Stimulated activated CD4-positive, alpha-beta T cell treated with anti-CD3 and anti-CD28 coated beads, Interleukin-1b, Interleukin-23, amount 100 ng/mL, for 24 hours (primary cell): ENCODE data around the gene GBP6.
"Not testable (repeated sequence)": the region's sequence is repeated elsewhere in the genome, so short reads cannot be mapped to it uniquely, and the experiment has no call there.

Experiments used
- DNase-seq, 4 experiments: peaks; one replicate each; pipeline ENCODE4 v3.0.0-alpha.2; 2020; ENCODE audit warnings: low read depth in 4 of 4, low spot score in 1 of 4

The GBP6 gene

DNA sequence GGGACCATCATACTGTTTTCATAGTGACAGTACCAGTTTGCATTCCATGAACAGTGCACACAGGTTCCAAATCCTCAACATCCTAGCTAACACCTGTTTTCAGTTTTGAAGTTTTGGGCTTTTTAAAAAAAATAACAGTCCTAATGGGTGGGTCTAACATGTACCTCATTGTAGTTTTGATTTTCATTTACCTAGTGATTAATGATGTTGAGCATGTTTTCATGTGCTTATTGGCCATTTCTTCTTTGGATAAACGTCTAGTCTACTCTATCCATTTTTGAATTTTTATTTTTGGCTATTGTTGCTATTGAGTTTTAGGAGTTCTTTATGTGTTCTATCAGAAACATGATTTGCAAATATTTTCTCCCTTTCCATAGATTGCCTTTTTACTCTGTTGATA, 3.4 kb downstream of the GBP6 start:
- no peak for DNase-seq

DNA sequence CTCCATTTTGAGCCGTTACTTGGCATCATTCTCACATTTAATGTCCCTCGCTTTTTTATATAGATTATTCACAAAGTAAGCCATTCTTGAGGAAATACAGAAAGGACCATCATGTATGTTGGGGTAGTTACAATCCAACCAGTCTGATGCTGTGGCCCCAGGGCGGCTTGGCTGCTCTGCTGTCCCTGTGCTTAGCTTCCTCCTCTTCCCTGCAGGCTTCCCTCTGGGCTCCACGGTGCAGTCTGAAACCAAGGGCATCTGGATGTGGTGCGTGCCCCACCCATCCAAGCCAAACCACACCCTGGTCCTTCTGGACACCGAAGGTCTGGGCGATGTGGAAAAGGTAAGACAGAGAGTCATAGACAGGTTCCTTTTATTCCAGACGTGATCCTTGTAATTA, 5.5 kb downstream of the GBP6 start:
- DNase-seq, result no peak

DNA sequence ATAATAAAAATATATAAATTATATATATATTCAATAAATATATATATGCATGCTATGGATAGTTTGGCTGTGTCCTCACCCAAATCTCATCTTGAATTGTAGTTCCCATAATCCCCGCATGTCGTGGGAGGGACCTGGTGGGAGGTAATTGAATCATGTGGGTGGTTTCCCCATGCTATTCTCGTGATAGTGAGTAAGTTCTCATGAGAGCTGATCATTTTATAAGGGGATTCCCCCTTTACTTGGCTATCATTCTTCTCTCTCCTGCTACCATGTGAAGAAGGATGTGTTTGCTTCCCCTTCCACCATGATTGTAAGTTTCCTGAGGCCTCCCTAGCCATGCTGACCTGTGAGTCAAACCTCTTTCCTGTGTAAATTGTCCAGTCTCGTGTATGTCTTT, 10.0 kb downstream of the GBP6 start:
- not testable (repeated sequence) for DNase-seq

DNA sequence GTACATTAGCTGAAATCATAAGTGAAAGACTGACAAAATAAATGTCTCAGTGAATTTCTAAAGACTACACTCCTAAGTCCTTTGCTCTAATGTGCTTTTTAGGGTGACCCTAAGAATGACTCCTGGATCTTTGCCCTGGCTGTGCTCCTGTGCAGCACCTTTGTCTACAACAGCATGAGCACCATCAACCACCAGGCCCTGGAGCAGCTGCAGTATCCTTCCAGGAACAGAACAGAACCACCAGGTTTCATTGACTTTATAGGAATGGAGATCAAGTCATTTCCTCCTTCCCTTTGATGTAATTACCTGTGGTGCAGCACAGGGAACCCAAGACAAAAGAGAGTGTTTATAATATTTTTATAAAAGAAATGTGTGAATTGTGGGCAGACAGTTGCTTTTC, 14.1 kb downstream of the GBP6 start:
- no peak for DNase-seq

DNA sequence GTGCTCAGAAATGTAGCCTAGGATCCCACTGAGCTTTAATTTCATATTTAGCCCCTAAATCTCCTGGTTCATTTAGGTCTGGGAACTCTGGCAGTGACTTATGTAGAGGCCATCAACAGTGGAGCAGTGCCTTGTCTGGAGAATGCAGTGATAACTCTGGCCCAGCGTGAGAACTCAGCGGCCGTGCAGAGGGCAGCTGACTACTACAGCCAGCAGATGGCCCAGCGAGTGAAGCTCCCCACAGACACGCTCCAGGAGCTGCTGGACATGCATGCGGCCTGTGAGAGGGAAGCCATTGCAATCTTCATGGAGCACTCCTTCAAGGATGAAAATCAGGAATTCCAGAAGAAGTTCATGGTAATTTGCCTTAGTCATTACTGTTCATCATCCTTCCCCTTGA, 17.8 kb downstream of the GBP6 start:
- DNase-seq, result no peak

DNA sequence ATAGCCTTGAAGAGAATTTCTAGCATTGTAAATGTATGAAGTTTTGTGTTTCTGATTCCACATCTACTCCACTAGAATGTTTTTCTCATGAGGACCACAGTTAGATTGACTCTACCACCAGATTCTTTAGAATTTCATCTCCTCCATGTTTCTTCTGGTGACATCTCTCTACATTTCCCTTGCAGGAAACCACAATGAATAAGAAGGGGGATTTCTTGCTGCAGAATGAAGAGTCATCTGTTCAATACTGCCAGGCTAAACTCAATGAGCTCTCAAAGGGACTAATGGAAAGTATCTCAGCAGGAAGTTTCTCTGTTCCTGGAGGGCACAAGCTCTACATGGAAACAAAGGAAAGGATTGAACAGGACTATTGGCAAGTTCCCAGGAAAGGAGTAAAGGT, 18.6 kb downstream of the GBP6 start:
- DNase-seq, result no peak

DNA sequence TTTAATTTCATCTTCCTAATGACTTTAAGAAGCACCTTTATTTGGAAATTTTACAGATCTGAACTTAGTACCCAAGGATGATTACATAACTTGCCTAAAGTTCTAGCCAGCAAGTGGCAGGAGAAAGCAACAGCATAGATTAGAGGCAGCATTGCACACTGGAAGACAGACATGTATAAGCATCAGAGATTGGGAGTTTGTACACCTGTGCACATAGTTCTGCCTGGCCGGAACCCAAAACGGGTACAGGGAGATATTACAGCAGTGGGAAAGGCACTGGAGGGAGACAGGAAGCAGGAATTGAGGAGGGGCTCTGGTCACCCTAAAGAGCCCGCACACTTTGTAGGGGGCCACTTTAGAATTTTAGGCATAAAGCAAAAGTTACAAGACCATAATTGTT, 19.3 kb downstream of the GBP6 start:
- no peak for DNase-seq

DNA sequence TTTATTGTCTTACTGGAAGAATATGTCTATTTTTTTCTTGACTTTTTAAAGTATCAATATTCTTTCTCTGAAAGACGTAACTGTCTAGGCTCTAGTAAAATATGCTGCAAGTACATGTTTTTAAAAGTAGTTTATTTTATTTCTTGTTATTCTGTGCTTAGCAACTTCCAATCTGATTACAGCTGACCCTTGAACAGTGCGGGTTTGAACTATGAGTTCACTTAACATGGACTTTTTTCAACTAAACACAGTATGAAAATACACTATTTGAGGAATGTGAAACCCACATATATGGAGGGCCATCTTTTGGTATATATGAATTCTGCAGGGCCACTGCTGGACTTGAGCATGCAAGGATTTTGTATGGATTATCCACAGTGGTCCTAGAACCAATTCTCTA, 26.8 kb downstream of the GBP6 start:
- DNase-seq, result no peak

DNA sequence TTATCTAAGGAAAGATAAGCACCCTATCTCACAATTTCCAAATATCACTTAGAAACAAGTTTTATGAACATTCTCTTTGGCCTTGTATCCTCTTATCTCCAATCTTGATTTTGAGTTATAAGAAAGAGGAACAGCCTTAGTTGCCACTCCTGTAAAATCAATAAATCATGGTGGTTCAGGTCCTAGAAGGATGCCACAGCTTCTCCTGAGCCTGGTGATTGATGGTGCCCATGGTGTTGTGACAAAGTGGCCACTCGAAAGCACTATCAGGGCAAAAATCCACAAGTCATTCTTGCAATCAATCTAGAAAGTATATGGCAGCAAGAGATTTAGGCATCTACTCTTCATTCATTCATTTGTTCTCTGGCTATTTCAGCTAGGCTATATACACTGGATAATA, 27.8 kb downstream of the GBP6 start:
- no peak for DNase-seq

DNA sequence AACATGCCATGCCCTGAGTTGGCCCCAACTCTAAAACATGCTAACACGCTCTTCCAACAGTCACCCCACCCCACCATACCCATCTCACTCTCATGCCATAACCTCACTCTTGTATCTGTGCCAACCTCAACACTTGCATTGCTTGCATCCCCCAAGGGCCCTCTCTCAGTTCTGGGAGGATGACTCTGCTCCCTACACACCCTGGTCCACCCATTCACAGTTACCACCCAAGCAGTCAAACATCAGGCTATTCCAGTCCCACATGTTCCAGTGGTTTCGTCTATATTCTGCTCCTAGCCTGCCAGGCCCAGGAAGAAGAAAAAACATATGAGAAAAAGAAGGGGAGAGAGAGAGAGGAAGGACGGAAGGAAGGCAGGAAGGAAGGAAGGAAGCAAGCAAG, 31.0 kb downstream of the GBP6 start:
- no peak for DNase-seq

DNA sequence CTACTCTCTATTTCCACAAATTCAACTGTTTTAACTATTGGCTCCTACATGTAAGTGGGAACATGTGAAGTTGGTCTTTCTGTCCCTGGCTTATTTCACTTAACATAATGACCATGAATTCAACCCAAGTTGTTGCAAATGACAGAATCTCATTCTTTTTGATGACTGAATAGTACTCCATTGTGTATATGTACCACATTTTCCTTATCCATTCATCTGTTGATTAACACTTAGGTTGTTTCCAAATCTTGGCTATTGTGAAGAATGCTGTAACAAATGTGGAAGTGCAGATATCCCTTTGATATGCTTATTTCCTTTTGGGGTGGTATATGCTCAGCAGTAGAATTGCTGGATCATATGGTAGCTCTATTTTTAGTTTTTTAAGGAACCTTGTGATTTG, 33.0 kb downstream of the GBP6 start:
- DNase-seq, result no peak

DNA sequence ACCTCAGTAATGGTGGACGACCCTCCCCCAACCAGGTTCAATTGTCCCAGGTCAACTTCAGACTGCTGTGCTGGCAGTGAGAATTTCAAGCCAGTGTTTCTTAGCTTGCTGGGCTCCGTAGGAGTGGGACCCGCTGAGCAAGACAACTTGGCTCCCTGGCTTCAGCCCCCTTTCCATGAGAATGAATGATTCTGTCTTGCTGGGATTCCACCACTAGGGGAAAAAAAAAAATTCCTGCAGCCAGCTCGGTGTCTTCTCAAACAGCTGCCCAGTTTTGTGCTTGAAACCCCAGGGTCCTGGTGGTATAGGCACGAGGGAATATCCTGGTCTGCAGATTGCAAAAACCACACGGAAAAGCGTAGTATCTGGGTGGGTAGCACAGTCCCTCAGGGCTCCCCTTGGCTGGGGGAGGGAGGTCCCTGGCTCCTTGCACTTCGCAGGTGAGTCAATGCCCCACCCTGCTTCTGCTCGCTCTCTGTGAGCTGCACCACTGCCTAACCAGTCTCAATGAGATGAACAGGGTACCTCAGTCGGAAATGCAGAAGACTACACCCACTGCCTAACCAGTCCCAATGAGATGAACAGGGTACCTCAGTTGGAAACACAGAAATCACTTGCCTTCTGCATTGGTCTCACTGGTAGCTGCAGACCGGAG, 41.5 kb downstream of the GBP6 start:
- DNase-seq, result no peak

DNA sequence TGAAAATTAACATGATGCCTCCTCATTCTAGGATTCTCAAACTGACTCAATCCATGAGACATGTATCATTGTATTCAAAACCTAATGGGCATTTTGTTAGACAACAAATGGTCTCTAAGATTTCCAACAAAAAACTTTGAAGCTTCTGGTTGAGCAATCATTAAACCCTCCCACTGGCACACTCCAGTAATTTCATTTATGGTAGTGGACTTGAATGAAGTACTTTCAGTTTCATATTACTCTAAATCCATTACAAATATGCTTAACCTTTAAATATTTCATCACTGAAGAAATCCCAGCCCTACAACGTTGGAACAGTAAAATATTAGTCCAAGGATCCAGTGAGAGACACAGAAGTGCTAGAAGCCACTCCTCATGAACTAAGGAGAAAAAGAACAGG, 43.5 kb downstream of the GBP6 start:
- no peak for DNase-seq

DNA sequence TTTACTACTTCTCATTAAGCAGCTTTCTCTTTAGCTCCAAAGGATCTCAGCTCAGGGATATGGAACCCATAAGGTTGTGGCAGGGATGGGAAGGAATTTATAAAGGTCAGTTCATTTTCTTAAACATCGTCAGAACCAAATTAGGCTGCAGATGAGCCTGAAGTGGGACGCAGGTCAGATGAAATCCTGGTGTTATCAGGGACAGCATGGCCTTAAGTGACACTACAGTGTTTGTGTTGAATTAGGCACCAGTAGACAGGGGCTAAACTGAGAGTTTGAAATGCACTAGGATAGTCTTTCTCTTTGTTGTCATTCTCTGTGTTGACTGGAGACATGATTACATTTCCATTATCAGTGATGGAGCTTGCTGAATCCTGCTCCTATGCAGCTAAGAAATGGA, 43.9 kb downstream of the GBP6 start:
- not testable (repeated sequence) for DNase-seq

DNA sequence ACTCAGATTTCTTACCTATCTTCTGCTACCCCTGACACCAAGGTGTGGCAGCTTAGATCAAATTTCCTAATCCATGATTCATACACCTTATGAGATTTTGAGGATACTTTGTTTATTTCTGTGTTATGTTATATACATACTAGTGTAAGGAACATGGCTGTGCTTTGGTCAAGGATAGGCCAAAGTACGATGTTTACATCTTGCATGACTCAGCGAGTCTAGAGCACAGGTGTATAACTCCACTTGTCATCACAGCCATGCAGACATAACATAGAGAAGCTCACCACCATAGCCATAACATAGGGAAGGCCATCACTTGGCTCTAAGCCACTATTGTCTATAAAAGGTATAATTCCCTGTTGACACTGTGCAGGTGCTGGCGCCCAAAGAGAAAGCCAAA, 61.2 kb downstream of the GBP6 start:
- DNase-seq, result no peak

DNA sequence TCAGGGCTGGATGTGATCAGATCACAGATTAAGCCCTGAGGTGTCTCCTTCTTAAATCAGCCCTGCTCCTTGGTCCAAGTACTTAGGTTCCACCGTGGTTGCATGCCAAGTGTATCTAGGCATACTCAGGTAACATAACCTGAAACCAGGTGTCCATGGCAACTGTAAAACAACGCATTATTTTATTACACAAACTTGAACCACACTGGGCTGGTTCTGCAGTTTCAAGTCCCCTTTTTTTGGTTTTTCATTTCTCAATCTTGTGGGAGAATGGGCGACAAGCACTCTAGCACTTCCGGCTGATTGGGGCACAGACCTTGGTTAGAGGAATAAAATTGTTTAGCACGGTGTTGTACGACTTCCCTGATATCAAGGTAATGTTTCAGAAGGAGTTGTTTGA, 65.2 kb downstream of the GBP6 start:
- DNase-seq, result no peak

DNA sequence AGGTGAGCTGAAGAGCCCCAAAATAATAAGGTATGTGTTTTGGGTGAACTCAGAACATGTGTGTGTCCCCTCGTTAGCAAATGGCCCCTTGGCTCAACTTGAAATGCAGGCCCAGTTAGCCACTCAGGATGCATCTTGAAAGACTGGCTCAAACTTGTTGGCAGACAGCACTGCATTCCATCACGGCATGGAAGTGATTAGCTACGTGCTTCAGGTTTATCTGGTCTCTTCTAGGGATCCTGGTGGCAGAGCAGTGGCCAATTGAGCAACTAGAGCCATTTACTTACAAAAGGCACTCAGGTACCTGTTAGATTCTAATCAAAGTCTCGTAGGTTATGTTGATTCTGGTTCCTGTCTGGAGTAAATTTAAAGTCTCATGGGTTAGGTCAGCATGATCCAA, 65.8 kb downstream of the GBP6 start:
- DNase-seq, result not testable (repeated sequence)

DNA sequence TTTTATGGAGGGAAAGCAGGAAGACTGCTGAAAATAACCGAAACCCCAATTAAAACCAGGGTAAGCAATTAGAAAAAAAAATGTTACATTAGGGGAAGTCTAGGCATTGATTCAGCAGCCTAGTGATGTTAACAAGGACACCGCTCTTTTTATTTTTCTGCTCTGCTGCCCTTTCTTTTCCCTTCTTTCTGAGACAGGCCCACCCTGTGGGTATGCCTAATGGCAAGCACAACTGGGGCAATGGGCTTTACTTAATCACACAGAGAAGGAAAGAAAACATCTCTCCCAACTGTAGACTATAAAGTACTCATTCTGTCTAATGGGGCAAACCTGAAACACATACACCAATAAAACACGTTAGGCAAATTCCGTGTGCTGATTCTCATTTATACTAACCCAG, 69.6 kb downstream of the GBP6 start:
- DNase-seq, result no peak

DNA sequence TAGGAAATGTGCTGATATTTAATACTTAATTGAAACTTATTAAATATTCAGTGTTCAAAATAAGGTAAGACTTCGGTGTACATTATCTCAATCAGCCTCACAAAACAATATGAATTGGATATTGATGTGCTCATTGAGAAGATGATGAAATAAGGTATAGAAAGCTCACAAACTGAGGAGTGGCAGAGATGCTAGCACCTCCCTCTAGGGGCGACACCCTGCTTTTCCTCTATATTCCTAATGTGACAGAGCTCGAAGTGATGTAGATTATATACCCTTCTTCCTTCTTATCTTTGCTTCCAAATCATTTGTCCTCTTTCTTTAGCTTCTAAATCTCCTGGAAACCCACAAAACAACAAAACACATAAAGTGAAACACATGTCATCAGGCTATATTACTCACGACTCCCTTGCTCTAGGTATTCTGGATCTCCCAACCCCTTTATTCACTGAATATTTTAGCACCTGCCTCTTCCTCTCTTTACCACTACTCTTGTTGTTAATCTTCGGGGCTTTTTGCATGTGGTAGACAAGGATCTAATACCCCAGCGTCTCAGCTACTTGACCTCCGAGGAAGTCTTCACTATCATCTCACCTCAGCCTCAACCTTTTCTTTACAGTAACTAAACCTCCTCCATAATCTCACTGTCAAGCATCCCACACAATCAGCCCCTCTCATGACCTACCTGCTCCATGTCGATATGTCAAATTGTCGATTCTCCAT, 70.4 kb downstream of the GBP6 start:
- not testable (repeated sequence) for DNase-seq
